Globus pallidus (tissue), 1 donor: ENCODE data around the gene CPLX3.

ENCODE experiments used
- DNase-seq: peaks from one replicate; pipeline ENCODE4 v3.0.0-alpha.2; 2015; ENCODE audit warnings: low spot score

The CPLX3 gene

GRCh38 chr15:74873036-74873755 is 46.8 kb downstream of the CPLX3 start, which contains the start of gene SCAMP2:
Gene SCAMP2 (minus strand): TSS chr15:74873365. CDS start chr15:74873255, 110 bp downstream.
- DNase-seq: peak; percentile 95

- no peak for DNase-seq
Measured at GRCh38 chr15:74873756-74874424, 47.5 kb downstream of the CPLX3 start.

GRCh38 chr15:74878273-74878672 is 51.8 kb downstream of the CPLX3 start:
- DNase-seq: no peak
